AG04449 (cell line): ENCODE measurements around the gene BCAR3.

Source experiments
- CTCF ChIA-PET: fragments of 350-600 bp; formaldehyde crosslinking; extraction: SDS; loops from one replicate; lab custom pipeline; 2021; ENCODE audit warnings: antibody characterized with exemption; lab: Yijun Ruan, JAX
- POLR2A ChIA-PET: fragments of 400-600, 350-600 bp; formaldehyde crosslinking; extraction: SDS; loops from one replicate; lab custom pipeline; 2020; ENCODE audit warnings: antibody characterized with exemption, inconsistent platforms; lab: Yijun Ruan, JAX
- DNase-seq: peaks from one replicate; pipeline ENCODE4 v3.0.0-alpha.2; 2010; ENCODE audit warnings: low read depth, low spot score
- H3K4me3 ChIP-seq: 2 replicates; pipeline ENCODE4 v1.5.1; 2011; ENCODE audit warnings: low read depth, mild to moderate bottlenecking, control low read depth, low read length
- CTCF ChIP-seq: IDR thresholded peaks from one replicate; pipeline ENCODE4 v1.5.1; 2011; ENCODE audit warnings: mild to moderate bottlenecking, moderate library complexity, low read length, control low read depth, inconsistent platforms; ENCODE audit not compliant: insufficient read depth; ENCODE audit errors: missing control alignments

Gene BCAR3

GRCh38 chr1:93599479-93599878 is 82.2 kb downstream of the BCAR3 start:
- DNase-seq = no peak
- ChIA-PET CTCF (interaction anchor here (1.0 to 1.9 kb wide), 5 partner anchors 9 to 295 kb away, joined by 3 to 5 read pairs (median 4); no protein-coding TSS in a partner anchor), POLR2A (no interaction called here)
- TF ChIP-seq CTCF = no peak
- H3K4me3 ChIP-seq = no peak overlapping the region

DNA sequence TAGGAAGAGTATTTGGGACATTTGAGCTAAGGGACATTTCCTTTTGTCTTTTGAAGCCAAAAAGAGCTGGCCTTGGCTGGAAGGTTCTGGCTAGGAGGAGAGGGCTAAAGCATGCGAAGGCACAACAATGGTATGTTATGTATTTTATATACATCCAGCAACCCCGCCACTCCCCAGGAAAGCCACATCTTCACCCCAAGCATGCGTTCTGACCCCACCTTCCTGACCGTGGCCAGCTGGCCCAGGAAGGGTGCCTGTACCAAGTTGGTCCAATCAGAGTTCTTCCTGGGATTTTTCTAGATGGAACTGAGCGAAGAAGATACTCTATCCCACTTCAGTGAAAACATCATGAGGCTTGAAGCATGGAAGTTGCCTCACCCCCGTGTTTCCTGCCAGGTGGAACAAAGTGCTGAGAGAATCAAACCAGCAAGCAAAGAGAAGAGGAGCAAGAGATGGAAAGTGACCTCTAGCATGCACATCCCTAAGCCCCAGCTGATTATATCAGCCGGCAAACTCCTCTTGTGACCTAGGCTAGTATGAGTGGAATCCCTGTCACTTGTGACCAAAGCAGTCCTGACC is 82.7 kb downstream of the BCAR3 start:
- ChIA-PET POLR2A (no interaction called here), CTCF (interaction anchor here (1.0 to 1.9 kb wide), 4 partner anchors 10 to 245 kb away, joined by 3 to 5 read pairs (median 4); no protein-coding TSS in a partner anchor)
- no peak for TF ChIP-seq CTCF
- H3K4me3 ChIP-seq = no peak overlapping the region
- no peak for DNase-seq

DNA sequence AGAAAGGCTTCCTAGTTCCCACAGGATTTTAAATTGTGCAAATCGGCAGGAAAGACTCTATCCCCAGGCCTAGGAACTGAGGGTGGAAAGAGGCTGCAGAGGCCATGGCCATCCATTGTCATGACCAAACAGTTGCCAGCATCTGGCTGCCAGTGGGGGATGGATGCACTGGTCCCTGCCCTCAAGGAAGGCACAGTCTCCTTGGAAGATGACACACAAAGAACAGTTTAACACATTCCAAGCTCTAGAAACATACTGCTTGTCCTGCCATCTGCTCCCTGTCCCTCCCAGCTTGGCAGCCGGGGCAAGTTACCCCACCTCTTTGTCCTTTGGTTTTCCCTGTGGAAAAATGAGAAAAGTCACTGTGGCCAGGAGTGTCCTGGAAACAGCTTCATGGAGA is 83.2 kb downstream of the BCAR3 start:
- no peak for DNase-seq
- TF ChIP-seq CTCF = no peak
- no peak overlapping the region for H3K4me3 ChIP-seq
- ChIA-PET CTCF (interaction anchor here (1.5 to 1.9 kb wide), 2 partner anchors 10 to 246 kb away, joined by 4 to 5 read pairs; no protein-coding TSS in a partner anchor), POLR2A (no interaction called here)

DNA sequence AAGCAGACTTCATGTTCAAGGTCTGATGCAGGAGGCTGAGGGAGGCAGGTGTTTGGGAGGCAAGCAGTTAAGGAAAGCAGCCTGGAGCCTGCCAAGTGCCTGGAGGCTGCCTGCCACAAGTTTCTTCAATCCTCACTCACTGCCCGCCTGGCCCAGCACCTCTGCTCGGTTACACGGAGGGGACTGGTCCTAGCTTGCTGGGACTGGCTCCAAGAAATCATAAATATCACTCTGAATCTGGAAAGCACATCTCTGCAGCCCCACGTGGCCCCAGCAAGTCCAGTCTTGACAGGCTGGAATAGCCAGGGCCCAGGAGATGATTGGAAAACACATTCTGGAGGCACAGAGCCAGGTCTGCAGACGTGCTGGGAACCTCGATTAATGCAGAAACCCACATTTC is 83.9 kb downstream of the BCAR3 start:
- no peak for TF ChIP-seq CTCF
- no peak for DNase-seq
- ChIA-PET CTCF (interaction anchor here (1.2 kb wide), 1 partner anchor 246 kb away, joined by 3 read pairs; no protein-coding TSS in a partner anchor), POLR2A (no interaction called here)
- H3K4me3 ChIP-seq = no peak overlapping the region

GRCh38 chr1:93596329-93597089 is 85.1 kb downstream of the BCAR3 start:
- no peak for TF ChIP-seq CTCF
- H3K4me3 ChIP-seq = no peak overlapping the region
- CTCF ChIA-PET = interaction anchor here (0.7 to 1.5 kb wide), 4 partner anchors 19 to 248 kb away, joined by 3 to 4 read pairs (median 3); no protein-coding TSS in a partner anchor
- POLR2A ChIA-PET = no interaction called here
- DNase-seq = no peak

GRCh38 chr1:93595743-93596142 is 85.9 kb downstream of the BCAR3 start:
- no peak overlapping the region for H3K4me3 ChIP-seq
- TF ChIP-seq CTCF = no peak
- no peak for DNase-seq
- ChIA-PET CTCF (interaction anchor here (0.7 to 1.5 kb wide), 2 partner anchors 33 to 248 kb away, joined by 3 to 4 read pairs; no protein-coding TSS in a partner anchor), POLR2A (no interaction called here)
